Tibial nerve (tissue), 4 donors: ENCODE data around the gene VAT1L. TPM values are rescaled to one million over a fixed set of nuclear protein-coding genes. Genes with fewer than 3 reads are reported as not detected.

Source experiments
- DNase-seq, 2 donors: peaks; one replicate each; pipeline ENCODE4 v3.0.0-alpha.2; 2019; ENCODE audit warnings: low spot score in 2 of 2
- H3K27ac ChIP-seq, 4 donors: fragments of 200-600 bp; sonication (generic) in 3 of 4; one replicate each; pipeline ENCODE4 v1.5.1; 2017 to 2019; ENCODE audit warnings: mild to moderate bottlenecking in 1 of 4
- H3K27me3 ChIP-seq, 2 donors: fragments of 200-600 bp; sonication (generic) in 1 of 2; one replicate each; pipeline versions ENCODE4 v1.5.1 to v1.6.0; 2017 to 2019
- H3K36me3 ChIP-seq, 3 donors: fragments of 200-600 bp; sonication (generic); one replicate each; pipeline ENCODE4 v1.5.1; 2018 to 2019
- H3K4me1 ChIP-seq, 4 donors: fragments of 200-600 bp; sonication (generic) in 3 of 4; one replicate each; pipeline ENCODE4 v1.5.1; 2017 to 2019
- H3K4me3 ChIP-seq, 4 donors: fragments of 200-600 bp; sonication (generic) in 3 of 4; one replicate each; pipeline ENCODE4 v1.5.1; 2017 to 2019; ENCODE audit warnings: mild to moderate bottlenecking in 1 of 4, moderate library complexity in 1 of 4
- H3K9me3 ChIP-seq, 4 donors: fragments of 200-600 bp; sonication (generic) in 3 of 4; one replicate each; pipeline ENCODE4 v1.5.1; 2017 to 2019
- EP300 ChIP-seq, 2 donors: sonication (generic); formaldehyde crosslinking; IDR thresholded peaks; one replicate each; pipeline ENCODE4 v1.6.1; 2017; ENCODE audit warnings: antibody characterized with exemption in 2 of 2, mild to moderate bottlenecking in 1 of 2
- POLR2A ChIP-seq, 2 donors: fragments of 450-650 bp; IDR thresholded peaks; one replicate each; pipeline ENCODE4 v1.6.1; 2017; ENCODE audit warnings: antibody characterized with exemption in 2 of 2, mild to moderate bottlenecking in 2 of 2, moderate library complexity in 2 of 2
- WGBS, 2 donors: methylation state at CpG; one replicate each; pipeline ENCODE4 v1.1.5; 2018; 5-methylcytosine and 5-hydroxymethylcytosine counted together
- total RNA-seq, 4 donors: library from RNA; depleted of rRNA; stranded (reverse); fragments of >200 nt; gene quantifications; one replicate each; pipeline ENCODE4 v1.1.0, GENCODE V29; 2016
- TF ChIP-seq, protein P1 (sequence below), 5 experiments: fragments of 200-600 bp in 3 of 5; fragments of 450-650 bp in 2 of 5; sonication (generic) in 3 of 5; IDR thresholded peaks; one replicate each; pipeline ENCODE4 v1.5.1; 2016 to 2019; ENCODE audit warnings: antibody characterized with exemption in 5 of 5, mild to moderate bottlenecking in 3 of 5, moderate library complexity in 2 of 5

VAT1L gene
- total RNA-seq, 4 donors from 2014 or later: 7.2 to 21.6 (median 19.5) TPM

DNA sequence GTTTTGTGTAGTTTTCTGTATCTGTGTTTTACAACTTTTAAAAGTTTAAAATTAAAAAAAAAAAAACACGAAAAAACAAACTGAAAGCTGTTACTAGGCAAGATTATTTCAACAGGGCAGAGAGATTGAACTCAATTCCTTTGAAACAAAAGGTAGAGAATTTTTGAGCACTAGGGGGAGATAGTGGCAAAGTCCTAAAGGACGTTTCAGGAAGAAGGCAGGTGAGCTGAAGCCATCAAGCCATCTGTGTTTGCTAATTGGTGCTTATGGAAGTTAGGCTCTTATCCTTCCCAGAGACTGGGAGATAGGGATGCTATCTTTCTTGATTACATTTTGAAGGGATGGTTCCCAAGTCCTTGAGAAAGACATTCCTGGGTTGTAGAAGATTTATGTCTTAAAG, 163.4 kb downstream of the VAT1L start:
- no peak overlapping the region for H3K27ac ChIP-seq
- no peak for DNase-seq
- no peak overlapping the region for H3K4me3 ChIP-seq
- TF ChIP-seq POLR2A (IDR thresholded peaks at IDR 0.05): no peak
- TF ChIP-seq, protein P1, sequence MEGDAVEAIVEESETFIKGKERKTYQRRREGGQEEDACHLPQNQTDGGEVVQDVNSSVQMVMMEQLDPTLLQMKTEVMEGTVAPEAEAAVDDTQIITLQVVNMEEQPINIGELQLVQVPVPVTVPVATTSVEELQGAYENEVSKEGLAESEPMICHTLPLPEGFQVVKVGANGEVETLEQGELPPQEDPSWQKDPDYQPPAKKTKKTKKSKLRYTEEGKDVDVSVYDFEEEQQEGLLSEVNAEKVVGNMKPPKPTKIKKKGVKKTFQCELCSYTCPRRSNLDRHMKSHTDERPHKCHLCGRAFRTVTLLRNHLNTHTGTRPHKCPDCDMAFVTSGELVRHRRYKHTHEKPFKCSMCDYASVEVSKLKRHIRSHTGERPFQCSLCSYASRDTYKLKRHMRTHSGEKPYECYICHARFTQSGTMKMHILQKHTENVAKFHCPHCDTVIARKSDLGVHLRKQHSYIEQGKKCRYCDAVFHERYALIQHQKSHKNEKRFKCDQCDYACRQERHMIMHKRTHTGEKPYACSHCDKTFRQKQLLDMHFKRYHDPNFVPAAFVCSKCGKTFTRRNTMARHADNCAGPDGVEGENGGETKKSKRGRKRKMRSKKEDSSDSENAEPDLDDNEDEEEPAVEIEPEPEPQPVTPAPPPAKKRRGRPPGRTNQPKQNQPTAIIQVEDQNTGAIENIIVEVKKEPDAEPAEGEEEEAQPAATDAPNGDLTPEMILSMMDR (IDR thresholded peaks at IDR 0.05): no peak
- no peak for TF ChIP-seq EP300 (IDR thresholded peaks at IDR 0.05)
- H3K4me1 ChIP-seq: no peaks in the 10 kb centered on the region
- whole genome bisulfite sequencing, 2 donors: 38 to 62% methylated on average over 2 of the region's 2 CpGs
- H3K9me3 ChIP-seq: no peaks in the 10 kb centered on the region
- no peaks in the 10 kb centered on the region for H3K27me3 ChIP-seq
- H3K36me3 ChIP-seq: no peaks in the 10 kb centered on the region

DNA sequence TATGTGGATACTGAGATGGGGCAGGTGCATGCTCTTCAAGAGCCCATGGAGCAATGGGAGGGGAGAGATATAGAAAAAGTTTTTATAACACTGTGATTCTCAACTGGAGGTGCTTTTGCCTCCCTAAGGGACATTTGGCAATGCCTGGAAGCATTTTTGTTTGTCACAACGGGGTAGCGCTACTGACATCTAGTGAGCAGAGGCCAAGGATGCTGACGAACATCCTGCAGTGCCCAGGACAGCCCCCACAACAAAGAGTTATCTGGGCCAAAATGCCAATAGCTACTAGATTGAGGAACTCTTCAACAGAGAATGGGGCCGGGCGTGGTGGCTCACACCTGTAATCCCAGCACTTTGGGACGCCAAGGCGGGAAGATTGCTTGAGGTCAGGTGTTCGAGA, 166.8 kb downstream of the VAT1L start:
- Histone ChIP-seq H3K27me3 (no peaks in the 10 kb centered on the region), H3K9me3 (no peaks in the 10 kb centered on the region), H3K4me1 (no peaks in the 10 kb centered on the region), H3K27ac (no peak overlapping the region), H3K36me3 (no peaks in the 10 kb centered on the region), H3K4me3 (no peak overlapping the region)
- DNase-seq: no peak
- 78 to 79% methylated on average over 8 of the region's 8 CpGs for WGBS, 2 donors
- no peak for TF ChIP-seq EP300 (IDR thresholded peaks at IDR 0.05)

DNA sequence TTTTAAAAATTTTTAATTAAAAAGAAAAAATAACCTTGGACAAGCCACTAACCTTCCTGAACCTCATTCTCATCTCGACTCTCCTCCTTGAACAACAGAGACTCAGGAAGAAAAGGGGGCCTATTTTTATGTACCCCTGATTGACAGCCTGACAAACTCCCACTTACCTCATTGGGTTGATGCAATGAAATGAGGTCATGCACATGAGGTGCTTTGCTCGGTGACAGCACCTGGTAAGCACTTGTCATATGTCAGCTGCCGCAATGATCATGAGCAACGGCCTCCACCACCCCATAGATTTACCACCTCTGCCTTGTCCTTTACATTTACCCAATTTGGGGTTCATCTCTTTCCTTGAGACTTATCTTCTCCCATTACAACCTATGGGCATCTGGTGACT, 167.9 kb downstream of the VAT1L start:
- H3K27me3 ChIP-seq: no peaks in the 10 kb centered on the region
- no peaks in the 10 kb centered on the region for H3K4me1 ChIP-seq
- no peak for TF ChIP-seq EP300 (IDR thresholded peaks at IDR 0.05)
- TF ChIP-seq, protein P1 (IDR thresholded peaks at IDR 0.05): no peak
- TF ChIP-seq POLR2A (IDR thresholded peaks at IDR 0.05): no peak
- WGBS, 2 donors: 87 to 88% methylated on average over 4 of the region's 4 CpGs
- DNase-seq: no peak
- no peak overlapping the region for H3K27ac ChIP-seq
- H3K4me3 ChIP-seq: no peak overlapping the region
- H3K36me3 ChIP-seq: no peaks in the 10 kb centered on the region
- H3K9me3 ChIP-seq: no peaks in the 10 kb centered on the region

DNA sequence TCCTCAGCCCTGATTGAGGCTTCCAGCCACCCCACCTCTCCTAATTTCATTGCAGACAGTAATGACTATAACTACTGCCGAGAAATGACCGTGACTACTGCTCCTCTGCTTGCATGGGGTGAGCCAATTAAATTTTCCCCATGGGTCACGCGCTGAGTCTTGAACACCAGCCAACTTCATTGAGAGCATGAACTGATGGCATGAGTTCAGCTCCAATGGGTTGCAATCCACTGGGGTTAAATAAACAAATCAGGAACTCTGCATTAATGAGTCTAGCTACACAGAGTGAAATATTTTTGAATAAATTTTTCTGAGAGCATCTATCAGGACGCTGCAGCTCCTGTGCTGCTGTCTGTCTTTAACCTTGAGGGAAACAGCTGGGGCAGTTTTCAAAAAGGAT, 172.4 kb downstream of the VAT1L start:
- Histone ChIP-seq H3K27ac (no peak overlapping the region), H3K27me3 (no peaks in the 10 kb centered on the region), H3K4me1 (no peaks in the 10 kb centered on the region), H3K9me3 (no peaks in the 10 kb centered on the region), H3K36me3 (no peaks in the 10 kb centered on the region), H3K4me3 (no peak overlapping the region)
- no peak for TF ChIP-seq EP300 (IDR thresholded peaks at IDR 0.05)
- no peak for TF ChIP-seq POLR2A (IDR thresholded peaks at IDR 0.05)
- WGBS, 2 donors: 35 to 45% methylated on average over 5 of the region's 5 CpGs
- no peak for DNase-seq

DNA sequence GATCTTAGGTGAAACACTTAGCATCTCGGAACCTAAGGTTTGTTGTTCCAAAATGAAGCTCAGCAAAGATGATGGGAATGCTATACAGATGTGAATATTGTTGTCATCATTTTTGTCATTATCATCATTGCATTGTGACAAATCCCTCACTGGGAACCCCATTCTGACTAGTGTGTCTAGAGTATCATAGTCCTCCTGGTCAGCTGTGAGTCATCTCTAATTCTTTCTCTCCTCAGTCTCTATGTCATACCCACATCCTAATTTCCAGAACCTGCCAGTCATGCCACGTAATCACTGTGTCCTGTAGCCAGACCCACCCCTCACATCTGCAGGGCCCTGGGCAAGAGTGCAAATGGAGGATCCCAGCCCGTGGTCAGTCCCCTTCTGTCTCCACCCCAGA, 173.4 kb downstream of the VAT1L start:
- no peaks in the 10 kb centered on the region for H3K9me3 ChIP-seq
- DNase-seq: no peak
- no peaks in the 10 kb centered on the region for H3K27me3 ChIP-seq
- no peak overlapping the region for H3K4me3 ChIP-seq
- WGBS, 2 donors: 88 to 90% methylated on average over 3 of the region's 3 CpGs
- H3K4me1 ChIP-seq: no peaks in the 10 kb centered on the region
- H3K27ac ChIP-seq: no peak overlapping the region
- TF ChIP-seq, protein P1 (IDR thresholded peaks at IDR 0.05): no peak
- no peak for TF ChIP-seq POLR2A (IDR thresholded peaks at IDR 0.05)
- H3K36me3 ChIP-seq: no peaks in the 10 kb centered on the region

DNA sequence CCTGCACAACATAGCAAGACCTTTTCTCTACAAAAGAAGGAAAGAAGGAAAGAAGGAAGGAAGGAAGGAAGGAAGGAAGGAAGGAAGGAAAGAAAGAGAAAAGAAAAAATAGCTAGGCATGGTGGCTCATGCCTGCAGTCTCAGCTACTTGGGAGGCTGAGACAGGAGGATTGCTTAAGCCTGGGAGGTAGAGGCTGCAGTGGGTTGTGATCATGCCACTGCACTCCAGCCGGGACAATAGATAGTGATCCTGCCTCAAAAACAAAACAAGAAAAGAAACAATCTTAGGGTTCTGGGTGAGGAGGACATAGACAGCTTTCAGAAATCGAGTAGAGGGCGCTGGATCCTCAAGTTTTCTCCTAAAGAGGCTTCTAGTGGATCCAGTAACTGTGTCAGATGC, 174.3 kb downstream of the VAT1L start:
- no peak for TF ChIP-seq EP300 (IDR thresholded peaks at IDR 0.05)
- TF ChIP-seq, protein P1 (IDR thresholded peaks at IDR 0.05): no peak
- no peak for TF ChIP-seq POLR2A (IDR thresholded peaks at IDR 0.05)
- DNase-seq: no peak
- Histone ChIP-seq H3K4me1 (no peaks in the 10 kb centered on the region), H3K9me3 (no peaks in the 10 kb centered on the region), H3K27me3 (no peaks in the 10 kb centered on the region), H3K36me3 (no peaks in the 10 kb centered on the region), H3K4me3 (no peak overlapping the region), H3K27ac (no peak overlapping the region)
- WGBS, 2 donors: 88 to 94% methylated on average over 3 of the region's 3 CpGs
